WI38 (cell line): ENCODE results near the gene PSMD12.

Source experiments
- H3K4me3 ChIP-seq: 2 replicates; pipeline ENCODE4 v1.5.1; 2011; ENCODE audit warnings: low read depth, mild to moderate bottlenecking, control low read depth, low read length
- CTCF ChIP-seq: IDR thresholded peaks from 2 replicates; pipeline ENCODE4 v1.5.1; 2012; ENCODE audit warnings: low read depth, mild to moderate bottlenecking, control low read depth, low read length

The PSMD12 gene

GRCh38 chr17:67376737-67377487 is 10.5 kb upstream of the PSMD12 start, which contains the start of gene PITPNC1:
Gene PITPNC1 (plus strand): TSS chr17:67377281.
- H3K4me3 ChIP-seq: peak within 1 kb of the TSS; percentile 86
- no peak for TF ChIP-seq CTCF

GRCh38 chr17:67376415-67376736 is 10.0 kb upstream of the PSMD12 start:
- peak overlapping the region; percentile 86 for H3K4me3 ChIP-seq

GRCh38 chr17:67375716-67376115 is 9.3 kb upstream of the PSMD12 start:
- no peak for TF ChIP-seq CTCF
- H3K4me3 ChIP-seq: no peak overlapping the region

More at GRCh38 chr17:67376415-67376736, 10.0 kb upstream of the PSMD12 start:
- no peak for TF ChIP-seq CTCF

- TF ChIP-seq CTCF: no peak
- H3K4me3 ChIP-seq: no peak overlapping the region
These were observed 8.7 kb upstream of the PSMD12 start for GRCh38 chr17:67375054-67375427.

GRCh38 chr17:67374329-67375053 is 8.1 kb upstream of the PSMD12 start:
- H3K4me3 ChIP-seq: no peak overlapping the region
- peak; percentile 84 for TF ChIP-seq CTCF

GRCh38 chr17:67372751-67373150 is 6.4 kb upstream of the PSMD12 start:
- TF ChIP-seq CTCF: no peak
- no peak overlapping the region for H3K4me3 ChIP-seq

GRCh38 chr17:67369676-67370075 is 3.3 kb upstream of the PSMD12 start:
- H3K4me3 ChIP-seq: no peak overlapping the region
- TF ChIP-seq CTCF: no peak
